Renal cortex interstitium (tissue), 11 donors: ENCODE data around the gene SLC29A1. TPM values are rescaled to one million over a fixed set of nuclear protein-coding genes. Genes with fewer than 3 reads are reported as not detected.
"Not testable (repeated sequence)": the region's sequence is repeated elsewhere in the genome, so short reads cannot be mapped to it uniquely, and the experiment has no call there.

Experiments used
- DNase-seq, 11 donors: peaks; one replicate each; pipeline ENCODE4 v3.0.0-alpha.2; 2013; ENCODE audit warnings: low read depth in 9 of 11, low spot score in 4 of 11; ENCODE audit errors: extremely low read depth in 1 of 11
- polyA plus RNA-seq, 3 donors: library from polyadenylated mRNA; unstranded; fragments of 120-200 nt; gene quantifications; one replicate each; pipeline ENCODE4 v1.2.1, GENCODE V29; 2013; ENCODE audit not compliant: insufficient read length in 3 of 3

The SLC29A1 gene
- polyA plus RNA-seq, 3 donors: 29.5 to 36.6 (median 34.3) TPM

GRCh38 chr6:44229376-44230033 is 6.1 kb downstream of the SLC29A1 start:
- DNase-seq: no peak

GRCh38 chr6:44230034-44230675 is 6.8 kb downstream of the SLC29A1 start:
- no peak for DNase-seq

- DNase-seq: not testable (repeated sequence)
These were observed 8.0 kb downstream of the SLC29A1 start for GRCh38 chr6:44231426-44231825.

- DNase-seq: no peak
These were observed 9.5 kb downstream of the SLC29A1 start for GRCh38 chr6:44232676-44233566.

GRCh38 chr6:44233567-44234100 is 10.2 kb downstream of the SLC29A1 start:
- no peak for DNase-seq

- peak in 1 of 11 donors; percentile 79 for DNase-seq
These were observed 11.0 kb downstream of the SLC29A1 start for GRCh38 chr6:44234101-44235025.

- DNase-seq: no peak
These were observed 11.9 kb downstream of the SLC29A1 start for GRCh38 chr6:44235269-44235668.

- no peak for DNase-seq
These were observed 12.6 kb downstream of the SLC29A1 start for GRCh38 chr6:44235891-44236516.

GRCh38 chr6:44237021-44237812 is 13.8 kb downstream of the SLC29A1 start:
- peak in 2 of 11 donors; percentile 82 to 87 for DNase-seq

- DNase-seq: peak in 1 of 11 donors; percentile 72
These were observed 14.5 kb downstream of the SLC29A1 start for GRCh38 chr6:44237813-44238433.

- DNase-seq: no peak
These were observed 15.4 kb downstream of the SLC29A1 start for GRCh38 chr6:44238687-44239350.

- DNase-seq: no peak
These were observed 19.9 kb downstream of the SLC29A1 start for GRCh38 chr6:44243345-44243744.

GRCh38 chr6:44245391-44245911 is 22.1 kb downstream of the SLC29A1 start:
- no peak for DNase-seq

- peak in 8 of 11 donors; percentile 78 to 85 (median 83) for DNase-seq
These were observed 22.7 kb downstream of the SLC29A1 start for GRCh38 chr6:44245912-44246662.

- DNase-seq: peak in 10 of 11 donors; percentile 84 to 96 (median 94)
These were observed 23.4 kb downstream of the SLC29A1 start, which contains the start of gene HSP90AB1 for GRCh38 chr6:44246663-44247337. HSP90AB1 (plus strand) TSS chr6:44247101; CDS start chr6:44248630, 1,529 bp downstream.
